GM19193 (cell line): ENCODE measurements around the gene CDH23.

ENCODE experiments used
- POLR2A ChIP-seq: IDR thresholded peaks from 4 replicates; pipeline ENCODE4 v1.6.1; 2011; ENCODE audit not compliant: insufficient read depth, insufficient read length; ENCODE audit errors: extremely low read depth

The CDH23 gene

DNA sequence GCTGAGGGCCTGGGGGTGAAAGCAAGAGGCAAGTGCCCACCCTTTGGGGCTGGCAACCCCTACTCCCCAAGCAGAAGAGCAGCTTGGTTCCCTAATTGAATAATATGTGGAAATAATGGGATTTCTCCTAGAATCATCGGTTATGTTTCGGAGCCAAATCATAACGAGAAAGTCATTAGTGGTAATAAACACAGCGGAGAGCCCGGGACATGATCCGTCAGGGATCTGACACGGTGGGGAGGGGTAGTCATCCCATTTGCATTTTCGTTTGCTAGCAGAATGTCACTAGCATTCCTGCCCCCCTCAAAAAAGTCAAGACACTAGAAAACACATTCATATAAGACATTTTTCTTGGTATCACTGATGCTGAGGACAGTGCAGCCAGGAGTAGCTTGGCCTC is 140.4 kb downstream of the CDH23 start:
- TF ChIP-seq POLR2A, result no peak

DNA sequence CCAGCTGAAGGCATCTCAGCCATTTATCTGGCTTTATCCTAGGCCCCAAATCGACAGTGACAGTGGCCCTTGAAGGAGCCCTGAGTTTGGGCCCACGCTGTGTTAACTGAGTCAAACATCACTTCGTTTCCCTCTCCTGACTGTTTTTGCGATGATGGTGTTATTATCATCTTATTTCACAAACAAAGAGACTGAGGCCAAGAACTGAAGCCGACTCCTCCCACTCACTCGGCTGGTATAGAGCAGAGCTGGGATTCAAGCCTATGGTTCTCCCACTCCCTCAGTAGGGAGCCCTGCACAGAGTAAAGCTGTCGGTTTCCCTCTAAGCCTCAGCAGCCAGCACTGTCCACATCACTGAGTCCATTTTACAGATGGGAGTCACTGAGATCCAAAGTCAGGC is 141.0 kb downstream of the CDH23 start:
- TF ChIP-seq POLR2A, result no peak

DNA sequence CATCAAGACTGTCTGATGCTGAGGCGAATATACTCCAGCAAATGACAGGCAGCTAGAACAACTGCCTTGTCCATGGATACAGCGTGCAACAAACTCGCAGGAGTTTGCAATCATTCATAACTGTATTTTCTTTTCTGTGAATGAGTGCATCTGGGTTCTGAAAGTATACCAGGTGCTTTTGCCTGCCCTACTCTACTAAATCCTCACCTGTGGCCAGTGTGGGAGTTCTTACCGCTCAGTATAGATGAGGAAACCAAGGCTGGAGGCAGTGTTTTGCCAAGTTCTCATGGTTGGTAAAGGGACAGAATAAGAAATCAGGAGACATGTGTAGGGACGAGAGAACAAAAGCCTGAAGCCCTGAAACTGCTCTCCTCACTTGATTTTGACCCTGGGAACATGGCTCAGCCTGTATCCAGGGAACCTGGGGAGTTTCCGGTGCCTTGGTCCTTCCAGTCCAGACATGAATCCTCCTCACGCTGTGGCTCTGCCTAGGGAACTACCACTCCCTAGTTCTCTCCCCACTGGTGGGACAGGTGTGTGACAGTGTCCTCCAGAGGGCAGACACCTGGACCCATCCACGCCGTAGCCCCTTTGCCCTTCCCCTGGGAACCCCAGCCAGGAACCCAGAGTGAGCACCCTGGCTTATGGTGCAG is 142.0 kb downstream of the CDH23 start:
- no peak for TF ChIP-seq POLR2A

DNA sequence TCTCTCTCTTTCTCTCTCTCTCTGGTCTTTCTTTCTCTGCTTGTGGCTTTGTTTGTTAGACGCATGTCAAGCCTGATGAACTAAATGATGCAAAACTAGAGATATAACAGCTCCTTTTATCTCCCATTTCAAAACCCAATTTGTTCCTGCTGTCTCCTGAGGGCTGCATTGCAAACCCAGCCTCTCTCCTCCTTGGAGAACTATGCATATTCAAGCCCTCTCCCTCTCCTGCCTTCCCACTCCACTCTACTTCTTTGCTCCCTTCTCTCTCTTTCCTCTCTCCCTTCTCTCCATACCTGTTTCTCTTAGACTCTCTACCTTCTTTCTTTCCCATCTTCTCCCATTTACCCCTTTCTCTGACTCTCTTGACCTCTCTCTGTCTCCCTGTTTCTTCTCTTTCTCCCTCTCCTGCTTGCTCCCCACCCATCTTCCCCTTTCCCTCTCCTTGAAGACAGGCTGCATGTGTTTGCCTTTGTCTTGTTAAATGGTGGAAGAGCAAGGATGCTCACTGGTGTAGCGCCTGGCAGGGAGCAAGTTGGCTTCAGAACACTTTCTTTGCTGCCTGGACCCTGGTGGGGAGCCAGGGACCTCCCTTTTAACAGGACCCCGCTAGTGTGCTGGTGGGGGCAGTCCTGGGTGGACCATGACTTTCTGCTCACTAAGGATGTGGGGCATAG is 142.9 kb downstream of the CDH23 start:
- no peak for TF ChIP-seq POLR2A

DNA sequence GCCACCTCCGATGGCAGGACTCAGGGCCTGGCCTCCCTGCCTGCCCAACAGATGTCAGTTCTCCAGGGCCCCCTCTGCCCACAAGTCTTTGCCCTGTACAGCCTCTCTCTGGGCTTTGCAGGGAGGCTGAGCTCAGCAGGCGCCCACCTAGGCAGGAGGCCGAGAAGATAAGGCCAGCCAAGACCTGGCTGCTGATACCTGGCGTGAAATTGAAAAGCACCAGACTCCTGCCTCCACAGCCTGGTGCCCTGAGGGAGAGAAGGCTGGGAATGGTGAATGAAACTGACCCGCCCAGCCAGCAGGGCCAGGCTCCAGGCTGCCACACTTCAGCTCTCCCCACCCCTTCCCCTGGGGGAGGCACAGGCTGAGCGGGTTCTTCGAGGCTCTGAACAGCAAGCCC is 145.8 kb downstream of the CDH23 start:
- TF ChIP-seq POLR2A, result no peak

DNA sequence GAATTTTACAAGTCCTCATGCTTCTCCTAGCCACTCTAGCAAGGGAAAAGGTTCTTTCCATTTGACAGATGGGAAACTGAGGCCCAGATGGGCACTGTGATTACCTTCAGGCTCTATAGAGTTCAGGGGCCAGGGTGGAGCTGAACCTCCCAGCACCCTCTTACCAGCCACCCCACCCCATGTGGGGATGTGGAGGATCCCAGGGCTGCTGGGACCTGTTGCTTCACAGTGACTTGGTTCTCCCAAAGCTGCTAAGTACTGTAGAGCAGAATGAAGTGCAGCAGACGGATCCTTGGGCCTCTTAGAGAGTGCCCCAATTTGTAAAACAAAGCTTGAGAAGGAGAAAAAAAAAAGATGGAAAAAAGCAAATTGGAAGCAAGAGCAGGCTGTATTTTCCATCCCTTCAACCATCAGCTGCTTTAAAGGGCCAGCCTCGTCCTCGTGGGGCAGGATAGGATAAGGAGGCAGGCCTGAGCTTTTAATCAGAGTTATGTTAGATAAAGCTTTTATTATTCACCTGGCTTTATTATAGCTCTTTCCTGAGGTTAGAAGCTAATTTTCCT is 147.0 kb downstream of the CDH23 start:
- TF ChIP-seq POLR2A, result no peak

DNA sequence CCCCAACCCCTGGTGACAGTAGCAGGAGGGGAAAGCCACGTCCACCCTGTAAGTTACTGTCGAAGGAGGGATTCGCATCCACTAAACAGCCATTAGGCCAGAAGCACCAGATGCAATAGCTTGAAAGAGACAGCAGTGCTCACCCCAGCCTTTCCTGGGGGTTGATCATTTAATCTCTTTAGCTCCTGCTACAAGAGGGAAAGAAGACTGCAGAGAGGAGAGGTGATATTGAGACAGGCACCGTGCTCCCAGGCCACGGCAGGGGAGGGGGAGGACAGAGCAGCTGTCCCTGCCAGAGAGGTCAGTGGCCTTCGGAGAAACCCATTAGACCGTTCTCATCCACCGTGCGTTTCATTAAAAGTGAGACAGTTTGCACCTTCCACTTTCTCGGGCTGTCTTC is 148.3 kb downstream of the CDH23 start:
- no peak for TF ChIP-seq POLR2A

DNA sequence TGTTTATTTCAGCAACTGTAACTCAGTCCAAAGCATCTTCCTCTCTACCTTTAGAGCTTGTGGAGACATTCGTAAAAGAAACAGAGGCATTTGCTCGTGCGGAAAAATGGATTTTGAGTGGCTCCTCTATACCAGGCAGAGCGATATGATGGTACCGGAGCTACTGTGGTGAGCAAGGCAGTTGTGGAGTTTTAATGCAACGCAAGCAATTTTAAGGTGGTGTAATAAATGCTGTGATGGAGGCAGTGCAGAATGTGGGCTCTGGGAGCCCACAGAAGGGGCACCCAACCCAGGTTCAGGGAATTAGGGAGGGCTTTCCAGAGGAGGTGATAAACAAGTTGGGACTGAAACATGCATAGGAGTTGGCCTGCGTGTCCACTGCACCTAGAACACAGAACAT is 149.5 kb downstream of the CDH23 start:
- no peak for TF ChIP-seq POLR2A

DNA sequence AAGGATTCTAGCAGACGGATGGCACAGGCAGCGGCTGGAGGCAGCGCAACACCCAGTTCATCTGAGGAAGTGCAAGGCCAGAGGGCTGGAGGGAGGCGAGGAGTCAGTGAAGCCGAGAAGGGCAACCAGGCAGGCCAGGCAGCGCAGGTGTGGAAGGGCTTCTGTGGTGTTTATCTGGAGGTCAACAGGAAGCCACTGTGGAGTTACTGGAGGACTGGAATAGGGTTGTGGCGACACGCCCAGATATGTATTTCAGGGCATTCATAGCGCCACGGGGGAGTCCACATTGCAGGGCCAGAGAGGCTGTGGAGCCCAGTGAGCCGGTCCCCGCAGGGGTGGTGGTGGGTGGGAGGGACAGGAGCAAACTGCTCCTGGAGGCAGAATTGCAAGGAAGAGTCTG is 150.6 kb downstream of the CDH23 start:
- TF ChIP-seq POLR2A, result no peak

DNA sequence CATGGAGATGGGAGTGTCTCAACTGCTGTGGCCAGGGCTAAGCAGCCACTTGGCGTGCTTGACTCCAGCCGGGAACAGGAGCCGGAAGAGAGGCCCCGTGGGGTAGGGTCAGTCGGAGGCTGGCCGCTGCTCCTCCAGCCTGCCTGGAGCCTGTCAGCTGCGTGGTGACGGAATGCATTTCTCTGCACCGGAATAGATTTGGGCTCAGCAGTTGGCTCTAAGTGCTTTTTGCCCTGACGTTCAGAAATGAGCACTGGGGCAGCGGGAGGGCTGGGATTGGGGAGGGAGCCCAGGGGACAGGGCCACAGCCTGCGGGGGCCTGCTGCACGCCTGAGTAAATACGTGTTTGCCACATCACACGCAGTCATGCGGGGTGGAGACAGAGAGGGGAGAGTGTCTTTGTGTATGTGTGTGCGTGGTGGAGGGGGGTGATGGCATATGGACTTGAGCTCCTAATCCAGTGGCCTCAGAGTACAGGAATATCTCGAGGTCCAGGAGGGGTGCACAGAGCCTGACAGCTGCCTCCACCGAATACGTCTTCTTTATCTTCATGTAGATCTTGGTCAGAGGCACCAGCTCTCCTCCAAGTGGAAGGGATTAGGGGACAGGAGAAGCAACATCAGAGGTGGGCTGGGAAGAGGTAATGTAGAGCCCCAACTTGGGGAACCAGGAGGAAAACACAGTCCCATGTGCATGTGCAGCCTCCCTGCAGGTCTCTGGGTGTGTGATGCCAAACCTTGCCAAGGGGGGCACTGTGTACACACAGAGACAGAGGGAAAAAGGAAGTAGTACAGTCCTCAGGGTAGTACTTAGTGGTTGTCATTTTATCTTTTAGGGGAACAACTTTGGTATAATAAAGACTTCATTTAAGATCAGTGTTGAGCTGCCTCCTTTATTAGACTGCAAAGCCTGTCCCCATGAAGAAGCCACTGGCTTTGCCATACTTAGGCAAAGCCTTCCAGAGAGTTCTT is 151.4 kb downstream of the CDH23 start:
- no peak for TF ChIP-seq POLR2A

DNA sequence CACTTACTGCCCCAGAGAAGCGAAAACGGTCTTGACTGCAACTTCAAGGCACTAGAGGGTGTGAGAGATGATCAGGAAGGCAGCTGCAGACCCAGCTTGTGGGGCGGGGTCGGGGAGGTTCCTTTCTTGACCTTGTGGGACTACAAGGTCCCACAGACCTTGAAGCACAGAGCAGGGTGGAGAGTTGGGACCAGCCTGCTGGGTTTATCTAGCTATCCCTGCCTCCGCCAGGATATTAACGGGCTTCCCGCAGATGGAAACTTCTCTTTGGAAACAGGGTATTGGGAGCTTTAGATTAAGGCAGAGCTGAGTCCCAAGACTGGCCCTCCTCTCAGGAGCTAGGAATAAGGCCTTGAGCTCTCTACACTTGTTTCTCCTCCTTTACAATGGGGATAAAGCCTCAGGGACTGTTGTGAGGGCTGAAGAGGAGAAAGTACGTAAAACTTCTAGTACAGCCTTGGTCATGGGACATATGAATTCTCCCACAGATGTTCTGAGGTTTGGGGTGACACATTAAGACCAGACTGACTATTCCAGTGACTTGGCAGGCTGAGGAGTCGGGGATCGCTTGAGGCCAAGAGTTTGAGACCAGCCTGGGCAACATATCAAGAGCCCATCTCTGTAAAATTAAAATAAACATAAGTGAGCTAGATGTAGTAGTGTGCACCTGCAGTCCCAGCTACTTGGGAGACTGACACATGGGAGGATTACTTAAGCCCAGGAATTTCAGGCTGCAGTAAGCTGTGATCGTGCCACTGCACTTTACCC is 153.2 kb downstream of the CDH23 start:
- no peak for TF ChIP-seq POLR2A

DNA sequence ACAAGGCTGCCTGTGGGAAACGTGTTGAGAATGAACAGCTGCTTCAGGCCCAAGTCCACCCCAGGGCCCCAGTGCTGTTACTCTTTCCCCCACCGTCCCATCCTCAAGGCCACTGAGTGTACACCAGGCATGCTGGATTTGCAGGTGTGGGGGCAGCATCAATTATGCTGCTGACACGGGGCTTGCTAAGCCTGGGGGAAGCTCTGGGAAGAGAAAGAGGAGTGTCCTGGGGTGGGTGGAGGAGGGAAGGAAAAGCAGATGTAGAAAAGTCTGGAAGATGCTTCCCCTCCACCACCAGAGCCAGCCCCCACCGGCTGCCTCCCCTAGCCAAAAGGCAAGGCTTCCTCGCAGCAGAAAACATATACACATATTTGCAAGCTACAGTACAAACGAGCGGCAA is 153.9 kb downstream of the CDH23 start:
- no peak for TF ChIP-seq POLR2A

DNA sequence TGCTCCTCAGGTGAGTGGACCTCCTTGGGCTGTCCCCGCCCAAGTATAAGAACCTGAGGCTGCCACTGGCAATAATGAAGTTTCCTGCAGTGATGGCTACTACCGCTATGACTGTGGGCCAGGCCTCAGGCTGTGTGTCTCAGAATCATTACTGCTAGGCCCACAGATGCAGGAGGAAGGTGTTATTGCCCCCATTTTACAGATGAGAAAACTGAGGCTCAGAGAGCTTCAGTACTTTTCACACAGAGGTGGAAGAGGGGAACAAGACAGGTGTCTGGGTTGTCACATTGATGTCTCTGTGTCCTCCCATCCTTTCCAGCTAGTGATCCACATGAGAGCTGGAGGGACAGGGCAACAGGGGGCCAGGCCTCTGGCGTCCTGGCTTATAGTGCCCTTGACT is 155.2 kb downstream of the CDH23 start:
- TF ChIP-seq POLR2A, result no peak

DNA sequence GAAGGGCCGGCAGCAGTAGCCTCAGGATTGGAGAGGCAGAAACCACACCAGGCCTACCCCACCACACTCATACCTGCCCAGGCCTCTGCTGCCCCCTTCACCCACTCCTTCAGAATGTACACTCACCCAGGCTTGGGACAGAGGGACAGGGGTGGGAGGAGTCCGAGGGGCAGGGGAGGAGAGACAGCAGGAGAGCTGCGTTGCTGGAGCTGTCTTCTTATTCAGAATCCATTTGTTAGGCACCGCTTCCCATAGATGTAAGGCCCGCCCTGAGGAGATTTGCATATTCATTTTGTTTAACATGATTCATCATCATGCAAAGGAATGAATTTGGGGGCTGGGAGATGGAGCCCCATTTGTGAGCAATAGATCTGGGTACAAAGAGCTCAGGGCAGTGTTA is 156.7 kb downstream of the CDH23 start:
- no peak for TF ChIP-seq POLR2A
